Gastroesophageal sphincter (tissue), 3 donors: Measurements from ENCODE around the gene RFX2.

Experiments
- EP300 ChIP-seq: sonication (generic); formaldehyde crosslinking; IDR thresholded peaks from one replicate; pipeline ENCODE4 v1.6.1; 2017; ENCODE audit warnings: antibody characterized with exemption, mild to moderate bottlenecking
- POLR2A ChIP-seq, 2 donors: fragments of 450-650 bp; IDR thresholded peaks; one replicate each; pipeline ENCODE4 v1.6.1; 2017; ENCODE audit warnings: antibody characterized with exemption in 2 of 2, mild to moderate bottlenecking in 2 of 2, moderate library complexity in 1 of 2
- TF ChIP-seq, protein P1 (sequence below), 4 experiments: fragments of 200-600 bp in 2 of 4; fragments of 450-650 bp in 2 of 4; sonication (generic) in 1 of 4; IDR thresholded peaks; one replicate each; pipeline ENCODE4 v1.5.1; 2017 to 2019; ENCODE audit warnings: antibody characterized with exemption in 4 of 4, mild to moderate bottlenecking in 2 of 4, moderate library complexity in 2 of 4

DNA sequence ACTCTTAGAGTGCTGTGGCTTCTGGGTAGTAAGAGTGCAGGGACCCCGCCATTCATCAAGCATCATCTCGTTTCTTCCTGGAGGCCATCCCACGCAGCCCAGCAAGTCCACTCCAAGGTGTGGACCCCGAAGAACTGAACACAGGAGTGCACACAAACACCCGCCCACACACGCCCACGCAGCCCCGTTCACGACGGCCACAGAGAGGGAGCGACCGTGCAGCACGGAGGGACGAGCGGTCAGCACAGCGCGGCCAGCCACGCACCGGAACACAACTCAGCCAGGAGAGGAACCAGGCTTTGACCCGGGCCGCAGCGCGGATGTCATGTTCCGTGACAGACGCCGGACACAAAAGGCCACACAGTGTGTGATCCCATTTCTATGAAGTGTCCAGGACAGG, 114.2 kb downstream of the RFX2 start:
- TF ChIP-seq POLR2A (IDR thresholded peaks at IDR 0.05): no peak
- TF ChIP-seq, protein P1, sequence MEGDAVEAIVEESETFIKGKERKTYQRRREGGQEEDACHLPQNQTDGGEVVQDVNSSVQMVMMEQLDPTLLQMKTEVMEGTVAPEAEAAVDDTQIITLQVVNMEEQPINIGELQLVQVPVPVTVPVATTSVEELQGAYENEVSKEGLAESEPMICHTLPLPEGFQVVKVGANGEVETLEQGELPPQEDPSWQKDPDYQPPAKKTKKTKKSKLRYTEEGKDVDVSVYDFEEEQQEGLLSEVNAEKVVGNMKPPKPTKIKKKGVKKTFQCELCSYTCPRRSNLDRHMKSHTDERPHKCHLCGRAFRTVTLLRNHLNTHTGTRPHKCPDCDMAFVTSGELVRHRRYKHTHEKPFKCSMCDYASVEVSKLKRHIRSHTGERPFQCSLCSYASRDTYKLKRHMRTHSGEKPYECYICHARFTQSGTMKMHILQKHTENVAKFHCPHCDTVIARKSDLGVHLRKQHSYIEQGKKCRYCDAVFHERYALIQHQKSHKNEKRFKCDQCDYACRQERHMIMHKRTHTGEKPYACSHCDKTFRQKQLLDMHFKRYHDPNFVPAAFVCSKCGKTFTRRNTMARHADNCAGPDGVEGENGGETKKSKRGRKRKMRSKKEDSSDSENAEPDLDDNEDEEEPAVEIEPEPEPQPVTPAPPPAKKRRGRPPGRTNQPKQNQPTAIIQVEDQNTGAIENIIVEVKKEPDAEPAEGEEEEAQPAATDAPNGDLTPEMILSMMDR (IDR thresholded peaks at IDR 0.05): no peak
- TF ChIP-seq EP300: no peak
